Activated T-cell treated with anti-CD3 and anti-CD28 coated beads, Interleukin-2, amount 50 U/mL, for 24 hours (primary cell): Measurements from ENCODE around the gene TUBB2B.
"Not testable (repeated sequence)": the region's sequence is repeated elsewhere in the genome, so short reads cannot be mapped to it uniquely, and the experiment has no call there.

ENCODE experiments used
- DNase-seq: peaks from one replicate; pipeline ENCODE4 v3.0.0-alpha.2; 2020
- H3K27ac Mint-ChIP-seq: 2 replicates; pipeline ENCODE4 v1.8.0; 2020; ENCODE audit warnings: mild to moderate bottlenecking, mixed read lengths
- H3K27me3 Mint-ChIP-seq: 2 replicates; pipeline ENCODE4 v1.8.0; 2020; ENCODE audit warnings: mixed read lengths
- H3K36me3 Mint-ChIP-seq: 2 replicates; pipeline ENCODE4 v1.8.0; 2020; ENCODE audit warnings: low read depth, mixed read lengths
- H3K4me1 Mint-ChIP-seq: 2 replicates; pipeline ENCODE4 v1.8.0; 2020; ENCODE audit warnings: low read depth, mixed read lengths
- H3K4me3 Mint-ChIP-seq: 2 replicates; pipeline ENCODE4 v1.8.0; 2020; ENCODE audit warnings: mild to moderate bottlenecking, moderate library complexity, mixed read lengths
- H3K9me3 Mint-ChIP-seq: 2 replicates; pipeline ENCODE4 v1.8.0; 2020; ENCODE audit warnings: mixed read lengths

TUBB2B gene

DNA sequence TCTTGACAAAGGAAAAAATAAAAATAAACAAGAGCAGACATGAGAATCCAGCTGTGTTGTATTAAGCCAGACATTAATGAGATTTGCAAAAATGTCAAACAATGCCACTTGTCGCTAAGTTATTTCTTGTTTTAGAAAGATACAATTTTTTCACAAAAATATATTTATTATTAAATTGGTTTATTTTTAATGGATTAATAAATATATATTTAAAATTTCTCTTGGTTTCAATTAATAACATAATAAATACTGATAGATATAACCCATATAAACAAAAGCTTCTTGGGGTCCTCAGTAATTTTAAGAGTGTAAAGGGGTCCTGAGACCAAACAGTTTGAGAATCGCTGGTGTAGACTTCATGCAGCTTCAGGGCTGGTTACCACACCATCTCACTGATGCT lies 26.1 kb downstream of the TUBB2B start:
- no peaks in the 10 kb centered on the region for H3K36me3 Mint-ChIP-seq
- DNase-seq, result no peak
- peaks cover 5% of the 10 kb centered on the region for H3K4me1 Mint-ChIP-seq
- no peak overlapping the region for H3K4me3 Mint-ChIP-seq
- peaks cover 34% of the 10 kb centered on the region for H3K27me3 Mint-ChIP-seq
- H3K27ac Mint-ChIP-seq, result no peak overlapping the region
- no peaks in the 10 kb centered on the region for H3K9me3 Mint-ChIP-seq

DNA sequence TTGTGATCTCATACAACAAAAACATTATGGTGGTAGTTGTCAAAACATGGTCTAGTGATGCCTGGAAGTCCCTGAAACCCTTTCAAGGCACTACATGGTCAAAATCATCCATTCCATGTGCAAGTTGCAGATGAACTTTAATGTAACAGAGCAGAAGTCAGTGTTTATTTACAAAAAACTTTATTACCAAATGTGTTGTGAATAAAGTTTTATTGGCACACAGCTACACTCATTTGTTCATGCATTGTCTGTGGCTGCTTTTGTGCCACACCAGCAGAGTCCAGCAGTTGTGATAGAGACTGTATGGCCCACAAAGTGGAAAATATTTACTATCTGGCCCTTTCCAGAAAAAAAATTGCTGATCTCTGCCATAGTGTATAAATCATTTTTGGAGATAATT lies 26.8 kb downstream of the TUBB2B start:
- Mint-ChIP-seq H3K36me3 (no peaks in the 10 kb centered on the region), H3K4me3 (no peak overlapping the region), H3K27me3 (peaks cover 26% of the 10 kb centered on the region), H3K9me3 (no peaks in the 10 kb centered on the region), H3K27ac (no peak overlapping the region), H3K4me1 (peaks cover under 1% of the 10 kb centered on the region)
- DNase-seq, result no peak

DNA sequence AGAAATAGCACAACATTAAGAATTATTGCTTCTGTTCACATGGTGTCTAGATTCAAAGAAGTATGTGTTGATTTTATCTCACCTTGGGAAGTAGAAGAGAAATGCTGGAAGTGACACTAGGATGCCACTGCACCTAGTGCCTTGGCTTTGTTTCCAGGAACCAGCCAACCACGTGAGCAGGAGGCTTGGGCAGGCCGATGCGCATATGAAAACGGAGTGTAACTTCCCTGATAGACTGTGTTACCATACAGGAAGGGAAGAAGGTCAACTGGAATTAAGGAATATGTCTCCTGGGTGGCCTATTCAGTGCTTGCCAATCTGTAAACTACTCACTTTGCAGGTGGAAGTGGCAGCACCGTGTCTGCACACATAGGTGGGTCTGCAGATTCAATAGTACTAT lies 28.1 kb downstream of the TUBB2B start:
- Mint-ChIP-seq H3K4me1 (no peaks in the 10 kb centered on the region), H3K9me3 (no peaks in the 10 kb centered on the region), H3K27me3 (peaks cover 21% of the 10 kb centered on the region), H3K27ac (no peak overlapping the region), H3K4me3 (no peak overlapping the region), H3K36me3 (no peaks in the 10 kb centered on the region)
- DNase-seq, result no peak

DNA sequence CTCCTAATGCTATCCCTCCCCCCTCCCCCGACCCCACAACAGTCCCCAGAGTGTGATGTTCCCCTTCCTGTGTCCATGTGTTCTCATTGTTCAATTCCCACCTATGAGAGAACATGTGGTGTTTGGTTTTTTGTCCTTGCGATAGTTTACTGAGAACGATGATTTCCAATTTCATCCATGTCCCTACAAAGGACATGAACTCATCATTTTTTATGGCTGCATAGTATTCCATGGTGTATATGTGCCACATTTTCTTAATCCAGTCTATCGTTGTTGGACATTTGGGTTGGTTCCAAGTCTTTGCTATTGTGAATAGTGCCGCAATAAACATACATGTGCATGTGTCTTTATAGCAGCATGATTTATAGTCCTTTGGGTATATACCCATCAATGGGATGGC lies 29.7 kb downstream of the TUBB2B start:
- not testable (repeated sequence) for H3K36me3 Mint-ChIP-seq, DNase-seq, H3K4me3 Mint-ChIP-seq, H3K27ac Mint-ChIP-seq, H3K4me1 Mint-ChIP-seq, H3K9me3 Mint-ChIP-seq
- peaks cover 12% of the 10 kb centered on the region for H3K27me3 Mint-ChIP-seq

DNA sequence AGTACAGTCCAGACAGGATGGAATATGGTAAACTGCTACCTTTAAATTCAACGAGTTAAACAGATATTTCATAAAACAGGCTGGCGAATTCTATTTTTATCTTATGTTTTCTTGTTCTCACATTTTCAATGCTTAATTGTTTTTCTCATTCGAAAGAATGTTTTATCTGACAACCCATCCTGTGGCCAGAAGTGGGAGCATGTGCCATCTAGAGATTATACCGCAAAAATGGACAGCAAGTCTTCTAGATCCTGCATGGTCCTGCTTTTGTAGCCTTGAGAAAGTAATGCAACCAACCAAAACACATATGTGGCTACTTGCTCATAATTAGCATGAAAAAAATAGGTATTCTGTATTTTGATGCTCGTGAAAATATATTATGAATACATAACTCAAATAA lies 30.7 kb downstream of the TUBB2B start:
- Mint-ChIP-seq H3K9me3 (no peaks in the 10 kb centered on the region), H3K4me3 (no peak overlapping the region), H3K27ac (no peak overlapping the region), H3K36me3 (no peaks in the 10 kb centered on the region), H3K4me1 (no peaks in the 10 kb centered on the region), H3K27me3 (peaks cover 11% of the 10 kb centered on the region)
- DNase-seq, result no peak

DNA sequence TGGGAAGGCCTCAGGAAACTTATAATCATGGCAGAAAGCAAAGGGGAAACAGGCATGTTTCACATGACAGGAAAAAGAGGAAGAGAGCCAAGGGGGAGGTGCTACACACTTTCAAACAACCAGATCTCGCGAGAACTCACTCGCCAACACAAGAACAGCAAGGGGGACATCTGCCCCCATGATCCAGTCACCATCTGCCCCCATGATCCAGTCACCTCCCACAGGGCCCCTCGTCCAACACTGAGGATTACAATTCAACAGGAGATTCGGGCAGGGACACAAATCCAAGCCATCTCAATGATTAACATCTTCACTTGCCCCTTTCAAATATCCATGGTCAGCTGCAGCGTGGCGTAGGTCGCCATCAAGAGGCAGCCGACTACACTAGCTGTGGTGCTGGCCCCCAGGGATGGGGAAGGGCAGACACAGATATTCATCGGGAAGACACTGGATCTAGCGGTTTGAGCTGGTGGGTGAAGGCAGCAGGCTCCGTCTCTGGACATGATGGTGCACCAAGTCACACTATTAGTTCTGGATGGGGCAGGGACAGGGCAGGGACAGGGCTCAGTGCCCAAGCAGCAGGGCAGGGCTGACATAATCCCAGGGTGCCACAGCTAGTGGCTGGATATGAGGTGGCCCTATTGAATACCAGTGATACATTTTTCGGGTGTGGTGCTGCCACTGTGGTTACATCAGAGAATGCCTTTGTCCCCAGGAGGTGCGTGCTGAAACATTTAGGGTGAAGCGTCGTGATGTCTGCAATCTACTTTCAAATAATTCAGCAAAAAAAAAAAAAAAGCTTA lies 31.6 kb downstream of the TUBB2B start:
- Mint-ChIP-seq H3K9me3 (no peaks in the 10 kb centered on the region), H3K36me3 (no peaks in the 10 kb centered on the region), H3K4me1 (no peaks in the 10 kb centered on the region), H3K27me3 (peaks cover 9% of the 10 kb centered on the region), H3K4me3 (no peak overlapping the region), H3K27ac (no peak overlapping the region)
- DNase-seq, result no peak

DNA sequence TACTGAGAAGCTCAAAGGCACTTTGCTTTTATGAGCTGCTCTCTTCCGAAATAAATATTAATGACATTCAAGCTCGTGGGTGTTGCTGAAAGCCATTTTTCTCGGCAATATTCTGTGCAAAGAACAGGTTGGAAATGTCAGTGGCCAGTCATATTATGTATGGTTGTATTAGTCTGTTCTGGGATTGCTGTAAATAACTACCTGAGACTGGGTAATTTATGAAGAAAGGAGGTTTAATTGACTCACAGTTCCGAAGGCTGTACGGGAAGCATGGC lies 32.1 kb downstream of the TUBB2B start:
- H3K4me3 Mint-ChIP-seq, result no peak overlapping the region
- H3K9me3 Mint-ChIP-seq, result no peaks in the 10 kb centered on the region
- no peak overlapping the region for H3K27ac Mint-ChIP-seq
- H3K27me3 Mint-ChIP-seq, result peaks cover 9% of the 10 kb centered on the region
- DNase-seq, result no peak
- H3K36me3 Mint-ChIP-seq, result no peaks in the 10 kb centered on the region
- no peaks in the 10 kb centered on the region for H3K4me1 Mint-ChIP-seq

DNA sequence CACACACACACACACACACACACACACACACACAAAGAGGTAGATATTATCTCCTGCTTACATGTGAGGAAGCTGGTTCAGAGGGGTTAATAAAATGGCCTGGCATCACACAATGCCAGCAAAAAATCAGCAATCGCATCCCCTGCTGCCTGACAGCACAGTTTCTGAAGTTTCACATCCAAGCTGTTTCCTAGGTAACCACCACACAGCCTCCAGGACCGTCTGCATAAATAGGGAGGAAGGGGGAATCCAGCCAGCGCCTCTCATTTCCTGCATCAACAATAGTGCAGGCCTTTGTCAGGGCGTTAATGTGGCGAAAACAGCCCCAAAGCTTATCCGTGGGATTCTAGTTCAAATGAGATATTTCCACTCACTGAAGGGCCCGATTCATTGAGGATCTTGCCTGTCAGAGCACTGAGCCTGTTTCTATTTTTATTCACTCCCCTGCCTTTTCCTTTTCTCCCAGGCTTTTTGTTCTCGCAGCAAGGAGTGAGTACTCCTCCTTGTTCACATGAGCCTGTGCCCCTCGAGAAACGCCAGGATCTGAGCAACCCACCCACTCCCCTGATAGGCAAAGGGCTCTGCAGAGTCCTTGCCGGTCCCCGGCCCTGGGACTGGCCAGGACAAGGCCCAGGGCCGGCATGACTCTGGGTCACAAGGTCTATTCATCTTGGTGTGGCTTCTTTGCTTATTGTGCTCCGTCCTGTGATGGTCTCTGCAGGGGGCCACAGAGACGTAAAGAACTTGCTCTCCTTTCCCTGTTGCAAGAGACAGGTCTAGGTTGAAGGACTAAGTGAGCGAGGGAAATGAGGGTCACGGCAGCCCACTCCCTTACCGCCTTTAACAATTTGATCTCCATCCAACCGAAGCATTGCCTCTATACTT lies 32.7 kb downstream of the TUBB2B start:
- no peak overlapping the region for H3K27ac Mint-ChIP-seq
- H3K36me3 Mint-ChIP-seq, result no peaks in the 10 kb centered on the region
- H3K4me3 Mint-ChIP-seq, result no peak overlapping the region
- DNase-seq, result no peak
- H3K4me1 Mint-ChIP-seq, result no peaks in the 10 kb centered on the region
- no peaks in the 10 kb centered on the region for H3K9me3 Mint-ChIP-seq
- peaks cover 9% of the 10 kb centered on the region for H3K27me3 Mint-ChIP-seq

DNA sequence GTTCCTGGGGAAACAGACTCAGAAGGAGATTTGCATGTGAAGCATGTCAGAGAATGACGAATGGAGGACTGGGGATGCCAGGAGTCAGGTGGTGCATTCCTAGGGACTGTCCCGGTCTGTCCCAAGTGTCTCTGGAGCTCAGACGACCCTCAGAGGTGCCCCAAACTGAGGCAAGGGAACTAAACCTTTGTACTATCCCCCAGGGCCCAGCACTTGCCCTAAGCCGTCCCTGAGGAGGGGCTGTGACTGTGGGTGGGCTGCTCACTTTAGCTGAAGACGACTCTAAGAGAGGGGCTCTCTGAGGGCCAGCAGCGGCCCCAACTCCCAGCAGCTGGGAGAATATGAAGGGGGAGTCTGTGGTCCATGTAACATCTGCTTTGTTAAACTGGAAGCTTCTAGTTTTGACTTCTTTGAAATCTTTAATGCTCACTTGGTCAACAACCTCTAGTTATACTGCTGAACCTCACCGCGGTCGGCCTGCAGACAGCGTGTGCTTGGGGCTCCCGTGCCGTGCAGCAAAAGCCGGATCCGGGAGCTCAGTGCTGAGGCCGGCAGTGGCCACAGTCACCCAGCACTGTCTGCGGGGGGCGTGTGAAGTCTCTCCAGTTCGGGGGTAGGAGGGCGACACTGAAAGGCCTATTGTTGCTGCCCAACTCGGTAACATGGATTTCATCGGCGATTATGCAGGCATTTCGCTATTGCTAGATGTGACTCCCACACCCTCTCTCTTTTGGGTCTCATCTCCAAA lies 34.2 kb downstream of the TUBB2B start:
- no peak overlapping the region for H3K27ac Mint-ChIP-seq
- H3K27me3 Mint-ChIP-seq, result peaks cover 5% of the 10 kb centered on the region
- no peaks in the 10 kb centered on the region for H3K4me1 Mint-ChIP-seq
- no peaks in the 10 kb centered on the region for H3K9me3 Mint-ChIP-seq
- H3K36me3 Mint-ChIP-seq, result no peaks in the 10 kb centered on the region
- H3K4me3 Mint-ChIP-seq, result no peak overlapping the region
- no peak for DNase-seq

DNA sequence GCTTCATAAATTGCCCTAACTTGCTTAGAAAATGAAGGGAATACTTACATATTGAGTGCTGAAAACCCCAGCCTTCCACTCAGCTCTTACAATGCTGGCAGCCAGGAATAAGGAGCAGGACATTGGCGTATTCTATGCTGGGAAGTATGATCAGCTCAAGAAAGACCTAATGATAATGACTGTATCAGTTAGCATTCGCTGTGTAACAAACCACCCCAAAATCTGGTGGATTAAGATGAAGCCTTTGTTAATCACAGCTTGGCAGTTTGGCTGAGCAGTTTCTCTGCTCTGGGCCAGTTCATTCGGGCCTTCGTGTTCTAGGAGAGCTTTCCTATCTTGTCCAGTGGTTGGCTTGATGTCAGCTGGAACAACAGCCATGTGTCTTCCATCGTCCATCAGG lies 36.7 kb downstream of the TUBB2B start:
- no peak for DNase-seq
- no peak overlapping the region for H3K27ac Mint-ChIP-seq
- H3K36me3 Mint-ChIP-seq, result no peaks in the 10 kb centered on the region
- no peaks in the 10 kb centered on the region for H3K9me3 Mint-ChIP-seq
- no peak overlapping the region for H3K4me3 Mint-ChIP-seq
- peaks cover 7% of the 10 kb centered on the region for H3K27me3 Mint-ChIP-seq
- H3K4me1 Mint-ChIP-seq, result no peaks in the 10 kb centered on the region

DNA sequence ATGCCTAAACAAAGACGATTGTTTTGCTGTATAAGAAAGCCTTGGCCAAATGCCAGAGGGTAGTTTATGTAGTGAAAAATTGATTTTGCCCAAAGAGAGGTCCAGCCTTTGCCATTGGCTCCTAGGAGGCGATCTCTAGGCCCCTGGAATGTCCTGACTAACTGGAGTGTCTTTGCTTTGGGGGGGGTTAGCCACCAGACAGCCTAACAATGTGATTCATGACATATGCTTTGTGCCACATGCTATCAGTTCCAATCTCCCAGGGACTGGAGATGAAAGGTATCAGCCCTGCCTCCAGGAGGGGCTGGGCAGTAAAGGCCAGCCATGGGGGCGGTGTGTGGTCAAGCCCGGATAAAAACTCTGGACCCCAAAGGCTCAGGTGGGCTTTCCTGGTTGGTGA lies 37.4 kb downstream of the TUBB2B start:
- Mint-ChIP-seq H3K4me1 (no peaks in the 10 kb centered on the region), H3K27ac (no peak overlapping the region)
- no peak for DNase-seq

DNA sequence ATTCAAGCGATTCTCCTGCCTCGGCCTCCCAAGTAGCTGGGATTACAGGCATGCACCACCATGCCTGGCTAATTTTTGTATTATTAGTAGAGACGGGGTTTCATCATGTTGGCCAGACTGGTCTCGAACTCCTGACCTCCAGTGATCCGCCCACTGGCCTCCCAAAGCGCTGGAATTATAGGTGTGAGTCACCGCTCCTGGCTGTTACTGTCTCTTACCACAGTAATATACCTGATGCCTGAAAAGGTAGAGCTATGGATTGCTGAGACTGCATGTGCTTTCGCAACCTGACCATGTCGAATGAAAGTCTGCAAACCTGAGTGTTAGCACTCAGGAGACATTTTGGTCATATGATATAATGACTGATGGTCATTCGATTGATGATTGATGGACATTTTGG lies 38.3 kb downstream of the TUBB2B start:
- H3K27ac Mint-ChIP-seq, H3K4me3 Mint-ChIP-seq, H3K4me1 Mint-ChIP-seq, H3K36me3 Mint-ChIP-seq, DNase-seq, H3K9me3 Mint-ChIP-seq: not testable (repeated sequence)
- peaks cover 16% of the 10 kb centered on the region for H3K27me3 Mint-ChIP-seq

More for the DNA sequence above, 37.4 kb downstream of the TUBB2B start:
- no peak overlapping the region for H3K4me3 Mint-ChIP-seq
- H3K27me3 Mint-ChIP-seq, result peaks cover 13% of the 10 kb centered on the region
- no peaks in the 10 kb centered on the region for H3K9me3 Mint-ChIP-seq
- H3K36me3 Mint-ChIP-seq, result no peaks in the 10 kb centered on the region

DNA sequence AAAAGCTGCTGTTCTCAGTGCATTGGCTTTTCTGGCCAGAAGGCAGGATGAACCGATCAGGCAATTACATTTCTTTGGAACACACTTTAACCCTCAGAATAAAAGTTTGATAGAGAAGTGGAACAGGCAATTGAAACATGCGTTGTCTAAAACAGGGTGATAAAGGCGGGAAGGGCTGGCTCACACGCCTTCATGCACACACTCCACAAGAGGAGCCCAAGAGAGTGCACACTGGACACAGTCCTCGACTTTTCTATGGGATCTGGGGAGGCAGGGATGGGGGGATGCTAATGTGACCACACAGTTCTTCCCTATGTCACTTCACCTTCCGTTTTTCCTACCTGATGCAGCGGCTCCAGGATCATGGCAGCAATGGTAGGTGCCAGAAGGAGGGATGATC lies 39.2 kb downstream of the TUBB2B start:
- Mint-ChIP-seq H3K36me3 (no peaks in the 10 kb centered on the region), H3K4me1 (no peaks in the 10 kb centered on the region), H3K9me3 (no peaks in the 10 kb centered on the region), H3K27me3 (peaks cover 16% of the 10 kb centered on the region), H3K4me3 (no peak overlapping the region), H3K27ac (no peak overlapping the region)
- no peak for DNase-seq

DNA sequence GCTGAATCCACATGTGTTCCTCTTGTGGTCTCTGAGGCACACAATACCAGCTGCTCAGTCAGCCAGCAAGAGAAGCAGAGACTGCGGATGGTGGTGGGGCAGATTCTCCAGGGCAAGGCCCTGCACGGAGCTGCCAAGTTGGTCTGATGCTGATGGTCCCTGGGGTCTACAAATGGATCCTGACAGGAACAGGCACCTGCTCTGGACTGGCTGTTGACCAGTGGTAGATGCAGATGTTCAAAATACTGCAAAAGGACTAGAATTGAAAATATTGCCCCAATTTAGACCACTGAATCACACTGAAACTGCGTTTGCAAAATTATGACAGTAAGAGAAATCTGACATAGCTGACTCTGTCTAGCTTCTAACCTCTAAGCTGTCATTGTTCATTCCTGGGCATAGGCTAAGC lies 40.5 kb downstream of the TUBB2B start:
- Mint-ChIP-seq H3K36me3 (no peaks in the 10 kb centered on the region), H3K27ac (no peak overlapping the region), H3K4me3 (no peak overlapping the region), H3K9me3 (no peaks in the 10 kb centered on the region), H3K4me1 (no peaks in the 10 kb centered on the region), H3K27me3 (peaks cover 15% of the 10 kb centered on the region)
- no peak for DNase-seq

DNA sequence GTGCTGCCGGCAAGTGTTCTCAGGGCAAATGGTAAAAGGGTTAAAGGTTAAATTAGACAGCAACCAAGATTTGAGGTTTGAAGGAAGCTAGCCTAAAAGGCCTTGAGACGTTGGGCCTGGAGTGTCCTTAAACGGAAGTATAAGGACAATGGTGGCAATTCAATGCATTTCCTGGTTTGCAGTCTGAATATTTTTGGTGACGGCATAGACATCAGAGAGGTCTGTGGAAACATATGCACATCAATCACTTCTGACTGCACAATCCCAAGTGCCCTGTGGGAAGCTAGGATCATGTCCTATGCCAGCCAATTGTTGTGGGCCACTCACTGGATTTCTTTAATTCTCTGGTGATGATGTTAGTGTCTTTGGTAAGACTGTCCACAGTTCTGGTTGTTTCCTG lies 44.4 kb downstream of the TUBB2B start:
- DNase-seq, result no peak
- Mint-ChIP-seq H3K4me1 (peaks cover 2% of the 10 kb centered on the region), H3K9me3 (no peaks in the 10 kb centered on the region), H3K27me3 (peaks cover 34% of the 10 kb centered on the region), H3K27ac (no peak overlapping the region), H3K4me3 (no peak overlapping the region), H3K36me3 (no peaks in the 10 kb centered on the region)
